Activated CD4-positive, alpha-beta T cell treated with anti-CD3 and anti-CD28 coated beads for 36 hours (primary cell): ENCODE measurements around the gene TIGD1. TPM values are rescaled to one million over a fixed set of nuclear protein-coding genes. Genes with fewer than 3 reads are reported as not detected.
A peak's percentile ranks its signal among the peaks of the same experiment; 100 is the strongest.

Experiments used
- ATAC-seq: fragments of 200-7000 bp; cut with Tn5 transposase; one replicate; pipeline ENCODE4 v1.10.0; 2021; ENCODE audit warnings: mild to moderate bottlenecking, moderate library complexity
- CTCF ChIA-PET: fragments of 350-600 bp; sonication (Branson Sonifier 250); formaldehyde crosslinking; loops from one replicate; lab custom pipeline; 2021; ENCODE audit warnings: antibody characterized with exemption; lab: Charles Lee
- POLR2A ChIA-PET: fragments of 350-600 bp; sonication (Branson Sonifier 250); formaldehyde crosslinking; loops from one replicate; lab custom pipeline; 2021; ENCODE audit warnings: antibody characterized with exemption, inconsistent platforms; lab: Charles Lee
- DNase-seq: peaks from one replicate; pipeline ENCODE4 v3.0.0-alpha.2; 2020
- H3K27ac Mint-ChIP-seq: one replicate; pipeline ENCODE4 v1.8.0; 2021; ENCODE audit warnings: mixed read lengths
- H3K27me3 Mint-ChIP-seq: one replicate; pipeline ENCODE4 v1.8.0; 2021; ENCODE audit warnings: mixed read lengths
- H3K36me3 Mint-ChIP-seq: one replicate; pipeline ENCODE4 v1.8.0; 2021; ENCODE audit warnings: low read depth, mixed read lengths
- H3K4me1 Mint-ChIP-seq: one replicate; pipeline ENCODE4 v1.8.0; 2021; ENCODE audit warnings: mixed read lengths
- H3K4me3 Mint-ChIP-seq: one replicate; pipeline ENCODE4 v1.8.0; 2021; ENCODE audit warnings: mild to moderate bottlenecking, moderate library complexity, mixed read lengths
- H3K9me3 Mint-ChIP-seq: one replicate; pipeline ENCODE4 v1.8.0; 2021; ENCODE audit warnings: low read depth, mixed read lengths
- intact Hi-C, 2 experiments: fragments of 100-400 bp; cut with DNase I in 1 of 2; cut with micrococcal nuclease in 1 of 2; formaldehyde crosslinking; loops; one replicate each; pipeline versions ENCODE4 v1.14.2 to v1.15.1; 2022 to 2024; cut with DNase I, micrococcal nuclease
- total RNA-seq, 2 experiments: library from RNA; stranded (reverse); gene quantifications; one replicate each; pipeline ENCODE4 v1.2.3, GENCODE V29; 2021

Gene TIGD1
- total RNA-seq, 2 experiments from 2014 or later: 7.6 to 7.9 TPM

GRCh38 chr2:232503809-232504323 lies 46.5 kb downstream of the TIGD1 start:
- DNase-seq: no peak
- no peaks in the 10 kb centered on the region for H3K36me3 Mint-ChIP-seq
- peak overlapping the region; percentile 38 for H3K4me3 Mint-ChIP-seq
- peaks cover 10% of the 10 kb centered on the region for H3K4me1 Mint-ChIP-seq
- POLR2A ChIA-PET: no interaction called here
- ATAC-seq: no peak
- intact Hi-C loops: loop anchor here in 1 of 2 experiments (1.0 kb wide), 1 partner anchor 18 kb away; no protein-coding TSS in a partner anchor
- CTCF ChIA-PET: interaction anchor here (1.0 kb wide), 1 partner anchor 12 kb away, joined by 3 read pairs; no protein-coding TSS in a partner anchor
- peaks cover 22% of the 10 kb centered on the region for H3K27me3 Mint-ChIP-seq
- H3K9me3 Mint-ChIP-seq: no peaks in the 10 kb centered on the region
- H3K27ac Mint-ChIP-seq: no peak overlapping the region

GRCh38 chr2:232502911-232503808 lies 47.2 kb downstream of the TIGD1 start:
- Mint-ChIP-seq H3K27me3 (peaks cover 25% of the 10 kb centered on the region), H3K4me3 (peak overlapping the region; percentile 64), H3K9me3 (no peaks in the 10 kb centered on the region), H3K4me1 (peaks cover 10% of the 10 kb centered on the region), H3K27ac (no peak overlapping the region), H3K36me3 (no peaks in the 10 kb centered on the region)
- ATAC-seq: peak; percentile 62
- intact Hi-C loops: loop anchor here in 1 of 2 experiments (1.0 kb wide), 1 partner anchor 19 kb away; no protein-coding TSS in a partner anchor
- POLR2A ChIA-PET: no interaction called here
- peak; percentile 66 for DNase-seq
- CTCF ChIA-PET: no interaction called here

- intact Hi-C loops: no loop called here
- DNase-seq (peak; percentile 56), ATAC-seq (peak; percentile 54)
- ChIA-PET POLR2A (no interaction called here), CTCF (interaction anchor here (0.5 kb wide), 1 partner anchor 738 kb away, joined by 3 read pairs; no protein-coding TSS in a partner anchor)
- Mint-ChIP-seq H3K4me3 (peak overlapping the region; percentile 64), H3K27ac (peak overlapping the region; percentile 42), H3K36me3 (no peaks in the 10 kb centered on the region), H3K9me3 (no peaks in the 10 kb centered on the region), H3K4me1 (peaks cover 10% of the 10 kb centered on the region), H3K27me3 (peaks cover 25% of the 10 kb centered on the region)
These were observed 47.8 kb downstream of the TIGD1 start for GRCh38 chr2:232502511-232502910.

DNA sequence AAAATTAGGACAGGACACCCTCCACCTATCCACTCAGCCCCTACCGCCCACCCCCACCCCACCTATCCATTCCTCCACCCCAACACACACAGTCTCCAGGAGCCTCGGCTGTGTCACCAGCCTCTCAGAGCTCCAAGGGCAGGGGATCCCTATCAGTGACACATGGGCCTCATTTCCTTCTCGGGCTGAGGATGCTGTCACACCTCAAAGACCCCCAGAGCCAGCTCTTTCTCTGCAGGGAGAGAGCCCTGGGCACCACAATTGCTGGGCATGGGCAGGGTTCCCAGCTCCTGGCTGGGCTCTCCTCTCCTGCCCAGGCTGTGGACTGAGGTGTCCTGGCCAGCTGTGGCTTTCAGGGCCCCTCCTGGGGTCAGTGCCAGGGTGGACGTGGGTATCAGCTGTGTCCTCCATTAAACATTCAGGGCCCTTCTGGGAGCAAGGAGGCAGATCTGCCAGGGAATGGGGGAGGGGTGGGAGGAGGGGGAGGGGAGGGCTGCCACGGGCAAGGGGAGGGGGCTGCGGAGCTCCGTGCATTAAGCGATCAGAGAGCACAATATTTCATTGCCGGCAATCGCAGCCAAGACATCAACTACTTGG lies 48.5 kb downstream of the TIGD1 start:
- CTCF ChIA-PET: interaction anchor here (0.5 to 2.4 kb wide), 3 partner anchors 22 to 739 kb away, joined by 3 to 7 read pairs (median 3); no protein-coding TSS in a partner anchor
- H3K27me3 Mint-ChIP-seq: peaks cover 25% of the 10 kb centered on the region
- no peak for ATAC-seq
- H3K9me3 Mint-ChIP-seq: no peaks in the 10 kb centered on the region
- no peak overlapping the region for H3K4me3 Mint-ChIP-seq
- H3K4me1 Mint-ChIP-seq: peaks cover 10% of the 10 kb centered on the region
- DNase-seq: no peak
- no peaks in the 10 kb centered on the region for H3K36me3 Mint-ChIP-seq
- intact Hi-C loops: no loop called here
- POLR2A ChIA-PET: no interaction called here
- no peak overlapping the region for H3K27ac Mint-ChIP-seq

GRCh38 chr2:232501331-232501771 lies 49.0 kb downstream of the TIGD1 start:
- Mint-ChIP-seq H3K4me3 (no peak overlapping the region), H3K27ac (no peak overlapping the region), H3K27me3 (peaks cover 25% of the 10 kb centered on the region), H3K4me1 (peaks cover 10% of the 10 kb centered on the region), H3K36me3 (no peaks in the 10 kb centered on the region), H3K9me3 (no peaks in the 10 kb centered on the region)
- ChIA-PET CTCF (interaction anchor here (1.2 to 2.4 kb wide), 2 partner anchors 23 to 54 kb away, joined by 3 to 7 read pairs; no protein-coding TSS in a partner anchor), POLR2A (no interaction called here)
- intact Hi-C loops: no loop called here
- DNase-seq (no peak), ATAC-seq (no peak)

DNA sequence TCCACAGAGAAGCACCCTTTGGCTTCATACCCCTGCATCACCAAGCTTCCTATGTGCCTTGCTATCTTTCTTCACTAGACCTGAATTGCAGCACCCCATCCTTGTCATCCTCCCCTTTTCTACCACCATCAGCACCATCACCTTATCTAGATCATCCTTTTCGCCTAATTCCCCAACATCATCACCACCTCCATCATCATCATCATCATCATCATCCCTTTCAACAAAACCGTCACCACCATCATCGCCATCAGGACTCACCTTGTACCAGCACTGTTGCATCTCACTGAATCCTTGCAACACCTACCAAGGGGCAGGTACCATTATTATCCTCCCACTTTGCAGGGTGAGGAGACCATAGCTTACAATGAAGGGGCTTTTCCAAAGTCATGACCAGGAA lies 51.9 kb downstream of the TIGD1 start:
- intact Hi-C loops: no loop called here
- Mint-ChIP-seq H3K9me3 (no peaks in the 10 kb centered on the region), H3K27ac (no peak overlapping the region), H3K36me3 (no peaks in the 10 kb centered on the region), H3K4me1 (peaks cover 4% of the 10 kb centered on the region), H3K4me3 (no peak overlapping the region), H3K27me3 (peaks cover 7% of the 10 kb centered on the region)
- POLR2A ChIA-PET: no interaction called here
- ATAC-seq (no peak), DNase-seq (no peak)
- CTCF ChIA-PET: interaction anchor here (0.8 kb wide), 1 partner anchor 25 kb away, joined by 3 read pairs; no protein-coding TSS in a partner anchor

Other genes starting within 250 kb of the TIGD1 start
- not detected for gene ALPP, start 171.8 kb downstream of the TIGD1 start, total RNA-seq
- not detected for gene ALPG, start 143.7 kb downstream of the TIGD1 start, total RNA-seq
- gene ALPI, start 94.4 kb downstream of the TIGD1 start, total RNA-seq: not detected
- gene ECEL1, start 62.7 kb downstream of the TIGD1 start, total RNA-seq: under 1 TPM; 0.19 to 0.23 TPM
- gene PRSS56, start 30.2 kb downstream of the TIGD1 start, total RNA-seq: not detected
- not detected for gene CHRND, start 24.4 kb downstream of the TIGD1 start, total RNA-seq
- gene CHRNG, start 10.9 kb downstream of the TIGD1 start, total RNA-seq: not detected
- gene EIF4E2, start 132 bp upstream of the TIGD1 start, total RNA-seq: 10 to 100 TPM; 57.0 to 68.0 TPM
- gene EFHD1, start 83.0 kb upstream of the TIGD1 start, total RNA-seq: under 1 TPM in 1 of 2 experiments, not detected in 1; 0.23 TPM
- gene GIGYF2, start 146.8 kb upstream of the TIGD1 start, total RNA-seq: 10 to 100 TPM; 51.1 to 51.9 TPM
- not detected for gene KCNJ13, start 226.0 kb upstream of the TIGD1 start, total RNA-seq